ENCODE measurements around the gene NXN.

- TF ChIP-seq CTCF (IDR thresholded peaks at IDR 0.05) = no peak
- TF ChIP-seq POLR2A (IDR thresholded peaks at IDR 0.05) = no peak
- no peak for TF ChIP-seq EP300 (IDR thresholded peaks at IDR 0.05)
Observed at GRCh38 chr17:973053-973452, 6.5 kb downstream of the NXN start.

Data from ovary (tissue), 3 donors.